B cell (primary cell): Measurements from ENCODE around the gene CCL4L2.
"Not testable (repeated sequence)": the region's sequence is repeated elsewhere in the genome, so short reads cannot be mapped to it uniquely, and the experiment has no call there.

Experiments
- CTCF ChIP-seq: fragments of 200-600 bp; IDR thresholded peaks from one replicate; pipeline ENCODE4 v1.8.0; 2022; ENCODE audit warnings: antibody characterized with exemption, mild to moderate bottlenecking
- EZH2 ChIP-seq: IDR thresholded peaks from 2 replicates; pipeline ENCODE4 v1.6.1; 2012; ENCODE audit warnings: borderline replicate concordance, low read depth, mild to moderate bottlenecking, moderate library complexity, low read length; ENCODE audit not compliant: insufficient read depth, poor library complexity, severe bottlenecking

GRCh38 chr17:36221581-36222100, 10.8 kb downstream of the CCL4L2 start:
- not testable (repeated sequence) for TF ChIP-seq EZH2, CTCF
